Loucy (cell line): ENCODE results near the gene MAPRE3.

Experiments used
- CTCF ChIP-seq: fragments of 200-600 bp; sonication (generic); conservative IDR thresholded peaks from 2 replicates; pipeline ENCODE4 v1.5.1; 2014; ENCODE audit warnings: mild to moderate bottlenecking, antibody characterized with exemption, low read length
- EZH2phosphoT487 ChIP-seq: fragments of 200-600 bp; IDR thresholded peaks from 2 replicates; pipeline ENCODE4 v1.6.1; 2018; ENCODE audit warnings: antibody characterized with exemption, mild to moderate bottlenecking, moderate library complexity, borderline replicate concordance

GRCh38 chr2:27053776-27054175 is 83.3 kb downstream of the MAPRE3 start:
- TF ChIP-seq CTCF (no peak), EZH2phosphoT487 (no peak)
